DMS153 treated with DMSO at 0.1 percent for 48 hours (cell line): ENCODE data around the gene CNOT6L.
"Not testable (repeated sequence)": the region's sequence is repeated elsewhere in the genome, so short reads cannot be mapped to it uniquely, and the experiment has no call there.

ENCODE experiments used
- DNase-seq: peaks from one replicate; lab custom pipeline; 2025; ENCODE audit not compliant: unreplicated experiment; lab: John Stamatoyannopoulos, UW

Gene CNOT6L

DNA sequence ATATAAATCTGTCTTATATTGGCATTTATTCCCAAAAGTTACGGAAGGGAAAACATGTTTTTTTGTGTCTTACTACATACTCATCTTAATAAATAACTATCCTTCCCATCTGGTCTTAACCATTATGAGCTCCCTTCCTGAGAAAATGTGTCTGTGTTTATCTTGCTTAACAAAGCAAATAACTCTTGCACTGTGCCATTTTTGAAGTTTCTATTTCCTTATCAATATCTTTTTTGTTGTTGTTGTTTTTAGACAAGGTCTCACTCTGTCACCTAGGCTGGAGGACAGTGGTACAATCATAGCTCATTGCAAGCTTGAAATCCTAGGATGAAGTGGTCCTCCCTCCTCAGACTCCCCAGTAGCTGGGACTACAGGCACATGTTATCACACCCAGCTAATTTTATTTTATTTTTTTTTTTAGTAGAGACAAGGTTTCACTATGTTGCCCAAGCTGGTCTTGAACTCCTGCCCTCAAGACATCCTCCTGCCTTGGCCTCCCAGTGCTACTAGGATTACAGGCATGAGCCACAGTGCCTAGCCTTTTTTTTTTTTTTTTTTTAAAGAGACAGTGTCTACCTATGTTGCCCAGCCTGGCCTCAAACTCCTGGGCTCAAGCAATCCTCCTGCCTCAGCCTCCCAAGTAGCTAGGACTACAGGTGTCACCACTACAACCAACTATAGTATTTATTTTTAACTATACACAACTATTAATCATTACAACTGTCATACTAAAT is 36.9 kb downstream of the CNOT6L start:
- DNase-seq = no peak

DNA sequence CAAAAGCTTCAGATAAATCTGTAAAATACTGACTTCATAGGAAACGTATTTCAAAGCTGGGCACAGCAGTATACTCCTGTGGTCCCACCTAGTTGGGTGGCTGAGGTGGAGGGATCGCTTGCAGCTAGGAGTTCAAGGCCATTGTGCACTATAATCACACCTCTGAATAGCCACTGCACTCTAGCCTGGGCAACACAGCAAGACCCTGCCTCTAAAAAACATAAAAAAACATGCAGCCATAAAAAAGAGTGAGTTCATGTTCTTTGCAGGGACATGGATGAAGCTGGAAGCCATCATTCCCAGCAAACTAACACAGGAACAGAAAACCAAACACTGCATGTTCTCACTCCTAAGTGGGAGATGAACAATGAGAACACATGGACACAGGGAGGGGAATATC is 38.4 kb downstream of the CNOT6L start:
- DNase-seq = not testable (repeated sequence)

DNA sequence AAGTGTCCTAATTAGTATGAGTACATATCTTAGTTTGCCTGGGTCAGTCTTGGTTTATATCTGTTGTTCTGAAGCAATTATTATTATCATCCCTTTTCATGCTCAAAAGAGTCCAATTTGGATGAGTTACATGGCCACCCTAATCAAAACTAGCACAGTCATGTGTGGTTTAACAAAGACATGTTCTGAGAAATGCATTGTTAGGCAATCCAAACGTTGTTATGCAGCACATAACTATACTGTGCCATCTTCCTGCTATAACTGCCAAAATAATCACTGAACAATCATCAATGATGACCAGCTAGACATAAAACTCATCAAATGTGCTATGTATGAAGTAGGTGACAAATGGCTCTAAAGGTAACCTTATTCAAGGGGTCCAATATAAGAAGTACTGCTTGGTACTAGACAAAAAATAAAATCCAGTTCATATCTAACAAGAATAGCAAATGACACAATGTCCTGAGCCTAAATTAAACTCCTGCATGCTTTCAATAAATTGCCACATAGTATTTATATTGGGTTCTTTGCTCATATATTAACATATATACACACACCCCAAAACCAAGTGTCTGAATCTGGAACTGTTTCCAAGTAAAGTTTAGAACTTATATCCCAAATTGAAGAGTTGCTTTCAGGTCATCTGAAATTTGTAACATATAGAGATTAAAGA is 41.9 kb downstream of the CNOT6L start:
- no peak for DNase-seq

- no peak for DNase-seq
These were observed 42.7 kb downstream of the CNOT6L start for GRCh38 chr4:77776182-77777134.

GRCh38 chr4:77773101-77773500 is 46.1 kb downstream of the CNOT6L start:
- no peak for DNase-seq

GRCh38 chr4:77771566-77771965 is 47.6 kb downstream of the CNOT6L start:
- no peak for DNase-seq

GRCh38 chr4:77765720-77766119 is 53.4 kb downstream of the CNOT6L start:
- no peak for DNase-seq

- DNase-seq = no peak
These were observed 56.6 kb downstream of the CNOT6L start for GRCh38 chr4:77762531-77762930.

GRCh38 chr4:77761595-77761994 is 57.6 kb downstream of the CNOT6L start:
- no peak for DNase-seq

GRCh38 chr4:77758804-77759203 is 60.4 kb downstream of the CNOT6L start:
- no peak for DNase-seq

- no peak for DNase-seq
These were observed 67.4 kb downstream of the CNOT6L start for GRCh38 chr4:77751764-77752163.

- no peak for DNase-seq
These were observed 73.4 kb downstream of the CNOT6L start for GRCh38 chr4:77745792-77746191.

- no peak for DNase-seq
These were observed 77.1 kb downstream of the CNOT6L start for GRCh38 chr4:77742054-77742453.

DNA sequence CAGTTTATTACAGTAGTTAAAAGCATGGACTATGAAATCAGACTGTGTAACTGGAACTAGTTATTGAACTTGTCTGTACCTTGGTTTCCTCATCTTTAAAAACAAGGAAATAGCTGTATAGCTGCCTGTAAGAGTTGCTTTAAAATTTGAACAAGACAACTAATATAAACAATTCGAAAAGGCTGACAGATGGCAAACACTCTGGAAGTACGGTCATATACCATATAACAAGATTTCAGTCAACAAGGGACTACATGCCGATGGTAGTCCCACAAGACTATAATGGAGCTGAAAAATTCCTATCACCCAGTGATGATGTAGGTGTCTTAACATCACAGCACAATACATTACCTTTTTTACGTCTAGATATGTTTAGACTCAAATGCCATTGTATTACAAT is 78.7 kb downstream of the CNOT6L start:
- DNase-seq = no peak

DNA sequence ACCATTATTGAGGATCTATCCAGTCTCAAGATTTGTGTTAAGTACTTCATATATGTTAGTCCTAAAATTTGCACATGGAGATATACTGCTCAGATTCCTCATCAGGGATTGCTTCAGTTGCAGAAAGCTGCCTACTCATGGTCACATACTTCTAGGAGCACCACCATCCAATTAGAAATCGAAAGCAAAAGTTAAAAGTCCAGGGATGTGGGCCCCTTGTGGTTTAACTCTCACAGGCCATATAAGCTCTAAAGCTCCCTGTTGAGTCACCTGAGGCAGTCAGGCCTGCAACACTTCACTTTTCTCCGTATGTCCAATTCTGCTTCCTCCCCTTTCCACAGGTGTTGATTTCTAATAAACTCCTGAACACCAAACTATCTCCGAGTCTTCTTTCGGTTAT is 84.2 kb downstream of the CNOT6L start:
- DNase-seq = no peak

DNA sequence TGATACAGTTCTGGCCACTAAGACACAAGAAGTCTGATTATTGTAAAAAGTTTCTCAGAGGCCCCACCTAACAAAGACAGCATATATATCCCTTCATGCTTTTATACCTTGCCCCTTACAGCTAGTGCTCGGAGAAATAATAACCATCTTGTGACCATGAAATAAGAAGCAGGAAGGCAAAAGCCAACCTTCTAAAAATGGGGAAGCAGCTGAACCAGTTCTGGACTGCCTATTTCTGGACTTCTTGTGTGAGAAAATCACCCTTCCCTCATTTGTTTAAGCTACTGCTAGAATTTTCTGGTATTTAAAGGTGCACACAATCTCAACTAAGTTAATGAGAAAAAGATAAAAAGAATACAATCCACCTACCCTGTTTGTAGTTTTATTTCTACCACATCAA is 87.5 kb downstream of the CNOT6L start:
- no peak for DNase-seq

- no peak for DNase-seq
These were observed 90.7 kb downstream of the CNOT6L start for GRCh38 chr4:77728420-77728819.

DNA sequence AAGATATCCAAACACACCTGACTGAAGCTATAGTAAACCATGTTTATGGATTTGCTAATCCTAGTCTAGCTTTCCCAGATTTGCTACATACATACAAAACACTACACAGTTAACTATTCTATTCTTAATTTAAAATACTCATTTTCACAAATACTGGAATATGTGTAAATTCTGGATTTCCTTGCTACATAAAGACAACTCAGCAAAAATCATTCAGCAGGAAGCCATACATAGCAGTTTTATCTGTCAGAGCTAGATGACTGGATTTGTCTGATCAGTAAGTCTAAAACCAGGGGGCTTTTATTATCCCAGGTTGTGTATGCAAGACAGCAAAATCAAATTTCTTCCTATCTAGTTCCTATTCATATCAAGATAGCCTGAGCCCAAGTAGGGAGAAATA is 98.1 kb downstream of the CNOT6L start:
- DNase-seq = no peak

GRCh38 chr4:77718500-77718899 is 100.7 kb downstream of the CNOT6L start:
- DNase-seq = not testable (repeated sequence)

DNA sequence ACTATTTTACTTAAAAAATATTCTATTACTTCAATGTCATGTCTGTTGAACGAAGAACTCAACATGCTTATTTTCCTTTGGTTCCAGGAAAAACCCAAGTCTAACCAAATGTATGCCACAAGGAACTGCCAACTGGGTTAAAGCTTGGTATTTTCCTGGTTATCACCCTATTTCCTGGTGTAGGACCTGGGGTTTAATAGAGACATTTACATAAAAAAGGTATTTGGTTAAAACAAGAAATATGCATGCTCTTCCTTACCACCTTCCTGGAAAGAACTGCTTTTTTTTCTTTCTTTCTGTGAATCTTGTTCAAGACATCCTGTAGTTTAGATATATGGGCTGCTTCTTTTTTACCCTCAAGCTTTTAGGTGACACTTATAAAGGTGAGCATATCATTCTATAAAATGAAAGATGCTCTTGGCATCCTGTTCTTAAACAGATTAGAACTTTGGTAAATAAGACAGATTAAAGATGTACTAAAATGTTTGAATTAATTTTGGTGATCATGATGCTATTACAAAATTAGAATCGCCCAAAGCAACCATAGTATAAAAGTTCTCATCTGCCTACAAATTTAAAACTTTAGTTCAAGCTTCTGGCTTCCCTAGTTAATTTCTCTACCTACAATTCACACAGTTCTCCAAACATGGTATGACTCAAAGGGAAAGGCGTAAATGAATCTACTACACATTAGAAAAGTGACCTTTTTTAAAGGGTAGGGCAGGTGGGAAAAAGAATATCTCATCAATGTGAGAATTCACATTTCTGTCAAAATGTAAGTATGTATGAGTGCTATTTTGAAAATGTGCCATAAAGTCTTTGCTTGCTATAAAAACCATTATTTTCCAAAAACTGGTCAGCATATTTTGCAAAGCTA is 103.5 kb downstream of the CNOT6L start:
- DNase-seq = no peak

DNA sequence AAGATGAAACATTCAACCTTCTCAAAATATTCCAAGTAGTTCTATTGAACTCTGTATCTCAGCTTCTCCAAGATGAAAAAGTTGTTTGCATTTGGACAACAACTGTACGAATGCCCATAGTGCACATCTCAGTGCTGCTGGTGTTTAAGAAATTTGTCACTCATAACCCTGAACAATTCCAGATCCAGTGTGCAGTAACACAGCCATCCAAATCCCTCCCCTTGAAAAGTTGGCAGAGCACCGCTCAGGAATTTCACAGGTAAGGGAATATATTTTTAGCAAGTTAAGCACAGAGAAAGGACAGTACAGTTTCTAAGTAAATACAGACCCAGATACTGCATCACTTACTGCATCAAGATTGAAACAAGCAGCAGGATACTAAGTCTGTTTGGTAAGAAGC is 104.7 kb downstream of the CNOT6L start:
- no peak for DNase-seq
